IPS DF 6.9 (cell line): ENCODE results near the gene SLC1A4.
"Not testable (repeated sequence)": the region's sequence is repeated elsewhere in the genome, so short reads cannot be mapped to it uniquely, and the experiment has no call there.

Source experiments
- DNase-seq: peaks from one replicate; pipeline ENCODE4 v3.0.0-alpha.2; 2013; ENCODE audit warnings: low read depth, low spot score
- H3K27ac ChIP-seq: one replicate; pipeline ENCODE4 v1.5.1; 2013; ENCODE audit warnings: low read length, control low read depth
- H3K27me3 ChIP-seq: 2 replicates; pipeline ENCODE4 v1.6.1; 2013; ENCODE audit warnings: mild to moderate bottlenecking, low read length; ENCODE audit not compliant: control insufficient read depth, insufficient read depth
- H3K36me3 ChIP-seq: 2 replicates; pipeline ENCODE4 v1.6.1; 2013; ENCODE audit warnings: low read length; ENCODE audit not compliant: control insufficient read depth, insufficient read depth
- H3K4me1 ChIP-seq: 2 replicates; pipeline ENCODE4 v1.6.1; 2013; ENCODE audit warnings: low read length; ENCODE audit not compliant: control insufficient read depth, insufficient read depth
- H3K4me3 ChIP-seq: 2 replicates; pipeline ENCODE4 v1.5.1; 2013; ENCODE audit warnings: mild to moderate bottlenecking, low read length
- H3K9me3 ChIP-seq: 2 replicates; pipeline ENCODE4 v1.6.1; 2013; ENCODE audit warnings: low read length, inconsistent platforms; ENCODE audit not compliant: control insufficient read depth, insufficient read depth
- WGBS: extraction: QIAGEN DNeasy Blood & Tissue Kit; methylation state at CpG from one replicate; pipeline ENCODE4 v1.1.7; 2013; ENCODE audit warnings: mixed read lengths, missing lambda C conversion rate; ENCODE audit not compliant: insufficient read length, insufficient coverage; 5-methylcytosine and 5-hydroxymethylcytosine counted together

SLC1A4 gene

DNA sequence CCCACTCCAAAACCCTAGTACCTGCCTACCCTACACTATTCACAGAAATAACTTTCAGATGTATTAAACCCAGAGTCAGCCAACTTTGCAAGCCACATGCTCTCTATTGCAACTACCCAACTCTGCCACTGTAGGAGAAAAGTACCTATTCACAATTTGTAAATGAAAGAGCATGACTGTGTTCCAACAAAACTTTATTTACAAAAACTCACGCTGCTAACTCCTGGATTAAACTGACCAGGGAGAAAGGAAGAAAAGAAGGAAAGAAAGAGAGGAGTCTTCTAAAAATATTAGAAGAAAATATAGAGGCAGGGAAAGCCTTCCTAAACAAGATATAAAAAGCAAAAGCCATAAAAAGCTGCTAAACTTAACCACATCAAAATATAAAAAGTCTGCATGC is 24.6 kb downstream of the SLC1A4 start:
- H3K4me1 ChIP-seq: no peaks in the 10 kb centered on the region
- H3K27me3 ChIP-seq: no peaks in the 10 kb centered on the region
- no peak overlapping the region for H3K4me3 ChIP-seq
- H3K36me3 ChIP-seq: no peaks in the 10 kb centered on the region
- WGBS: no CpG with 5 or more reads among the region's 1 CpG
- no peaks in the 10 kb centered on the region for H3K9me3 ChIP-seq
- DNase-seq: no peak
- no peak overlapping the region for H3K27ac ChIP-seq

- Histone ChIP-seq H3K4me1 (no peaks in the 10 kb centered on the region), H3K4me3 (no peak overlapping the region), H3K27ac (no peak overlapping the region), H3K36me3 (no peaks in the 10 kb centered on the region), H3K9me3 (no peaks in the 10 kb centered on the region), H3K27me3 (no peaks in the 10 kb centered on the region)
- WGBS: no CpG with 5 or more reads among the region's 5 CpGs
- no peak for DNase-seq
These were observed 26.5 kb downstream of the SLC1A4 start for GRCh38 chr2:65015731-65016130.

- H3K4me1 ChIP-seq: no peaks in the 10 kb centered on the region
- no peaks in the 10 kb centered on the region for H3K9me3 ChIP-seq
- no peak for DNase-seq
- H3K4me3 ChIP-seq: no peak overlapping the region
- no peaks in the 10 kb centered on the region for H3K27me3 ChIP-seq
- no peak overlapping the region for H3K27ac ChIP-seq
- WGBS: no CpG with 5 or more reads among the region's 6 CpGs
- no peaks in the 10 kb centered on the region for H3K36me3 ChIP-seq
These were observed 27.6 kb downstream of the SLC1A4 start for GRCh38 chr2:65016789-65017188.

DNA sequence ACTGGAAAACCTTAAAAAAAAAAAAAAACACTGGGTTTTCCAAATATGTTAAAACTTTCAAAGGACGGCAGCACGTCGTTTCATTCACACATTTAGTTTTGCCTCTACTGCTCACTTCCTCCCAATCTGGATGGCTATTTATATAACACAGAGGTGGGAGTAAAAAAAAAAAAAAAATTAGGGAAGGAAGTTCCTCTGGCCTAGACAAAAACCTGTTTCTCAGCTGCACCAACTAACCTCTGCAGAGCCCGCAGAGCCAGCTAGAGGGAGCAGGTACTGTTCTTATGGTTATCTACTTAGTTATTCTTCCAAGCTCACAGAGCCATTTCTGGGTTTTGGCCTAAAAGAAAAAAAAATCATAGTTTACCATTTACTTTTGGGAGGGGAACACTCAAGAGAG is 28.1 kb downstream of the SLC1A4 start:
- Histone ChIP-seq H3K4me1 (no peaks in the 10 kb centered on the region), H3K27me3 (no peaks in the 10 kb centered on the region), H3K9me3 (no peaks in the 10 kb centered on the region), H3K27ac (no peak overlapping the region), H3K4me3 (no peak overlapping the region), H3K36me3 (no peaks in the 10 kb centered on the region)
- no peak for DNase-seq
- no CpG with 5 or more reads among the region's 4 CpGs for WGBS

DNA sequence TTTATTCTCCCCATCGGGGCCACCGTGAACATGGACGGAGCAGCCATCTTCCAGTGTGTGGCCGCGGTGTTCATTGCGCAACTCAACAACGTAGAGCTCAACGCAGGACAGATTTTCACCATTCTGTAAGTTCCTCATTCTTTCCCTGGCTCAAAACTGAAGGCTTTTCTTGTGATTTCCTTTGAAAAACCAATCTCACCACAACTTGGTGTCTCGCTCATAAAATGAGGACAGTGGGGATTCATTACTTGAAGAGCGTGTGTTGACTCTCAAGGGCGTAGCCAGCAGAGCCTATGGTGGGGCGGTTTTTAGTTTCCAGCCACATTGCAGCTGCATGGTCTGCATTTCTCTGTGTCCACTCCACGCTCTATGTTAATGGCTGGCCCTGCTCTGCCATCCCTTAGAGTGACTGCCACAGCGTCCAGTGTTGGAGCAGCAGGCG is 29.0 kb downstream of the SLC1A4 start:
- H3K27me3 ChIP-seq: no peaks in the 10 kb centered on the region
- no peaks in the 10 kb centered on the region for H3K36me3 ChIP-seq
- no peak for DNase-seq
- no peak overlapping the region for H3K27ac ChIP-seq
- no CpG with 5 or more reads among the region's 15 CpGs for WGBS
- no peaks in the 10 kb centered on the region for H3K4me1 ChIP-seq
- no peak overlapping the region for H3K4me3 ChIP-seq
- no peaks in the 10 kb centered on the region for H3K9me3 ChIP-seq

DNA sequence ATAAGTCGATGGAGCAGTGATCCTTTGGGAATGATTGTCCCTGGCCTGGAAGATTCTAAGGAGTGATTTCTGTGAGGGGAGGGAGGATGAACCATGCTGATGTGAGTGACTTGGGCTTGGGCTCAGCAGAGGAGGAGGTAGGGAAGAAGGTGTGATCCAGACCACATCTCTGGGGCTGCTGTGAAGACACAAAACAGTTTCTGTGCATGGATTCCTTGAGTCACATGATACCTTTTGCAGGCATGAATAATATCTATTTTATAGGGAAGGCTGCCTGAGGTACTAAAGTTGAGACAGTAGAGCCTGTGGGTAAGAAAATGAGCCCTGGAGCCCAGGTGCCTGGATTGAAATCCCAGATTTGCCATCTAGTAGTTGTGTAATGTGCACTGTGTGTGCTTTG is 29.8 kb downstream of the SLC1A4 start:
- Histone ChIP-seq H3K4me3 (no peak overlapping the region), H3K27ac (no peak overlapping the region), H3K36me3 (no peaks in the 10 kb centered on the region), H3K27me3 (no peaks in the 10 kb centered on the region), H3K9me3 (no peaks in the 10 kb centered on the region), H3K4me1 (no peaks in the 10 kb centered on the region)
- no peak for DNase-seq
- no CpG with 5 or more reads among the region's 1 CpG for WGBS

GRCh38 chr2:65019675-65020195 is 30.5 kb downstream of the SLC1A4 start:
- Histone ChIP-seq H3K27ac (no peak overlapping the region), H3K9me3 (no peaks in the 10 kb centered on the region), H3K27me3 (no peaks in the 10 kb centered on the region), H3K36me3 (no peaks in the 10 kb centered on the region), H3K4me1 (no peaks in the 10 kb centered on the region), H3K4me3 (no peak overlapping the region)
- WGBS: no CpG with 5 or more reads among the region's 8 CpGs
- no peak for DNase-seq

DNA sequence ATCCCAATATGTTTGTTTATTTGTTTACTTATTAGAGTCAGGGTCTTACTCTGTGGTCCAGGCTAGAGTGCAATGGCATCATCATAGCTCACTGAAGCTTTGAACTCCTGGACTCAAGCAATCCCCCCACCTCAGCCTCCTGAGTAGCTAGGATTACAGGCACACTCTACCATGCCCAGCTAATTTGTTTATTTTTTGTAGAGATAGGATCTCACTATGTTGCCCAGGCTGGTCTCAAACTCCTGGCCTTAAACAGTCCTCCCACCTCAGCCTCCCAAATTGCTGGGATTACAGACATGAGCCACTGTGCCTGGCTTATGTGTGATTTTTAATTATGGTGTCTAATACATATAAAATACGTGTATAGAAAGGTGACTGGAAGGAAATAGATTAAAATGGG is 31.1 kb downstream of the SLC1A4 start:
- not testable (repeated sequence) for H3K27ac ChIP-seq, H3K9me3 ChIP-seq, H3K36me3 ChIP-seq, H3K4me3 ChIP-seq, DNase-seq, H3K4me1 ChIP-seq, H3K27me3 ChIP-seq
- WGBS: no CpG with 5 or more reads among the region's 1 CpG

DNA sequence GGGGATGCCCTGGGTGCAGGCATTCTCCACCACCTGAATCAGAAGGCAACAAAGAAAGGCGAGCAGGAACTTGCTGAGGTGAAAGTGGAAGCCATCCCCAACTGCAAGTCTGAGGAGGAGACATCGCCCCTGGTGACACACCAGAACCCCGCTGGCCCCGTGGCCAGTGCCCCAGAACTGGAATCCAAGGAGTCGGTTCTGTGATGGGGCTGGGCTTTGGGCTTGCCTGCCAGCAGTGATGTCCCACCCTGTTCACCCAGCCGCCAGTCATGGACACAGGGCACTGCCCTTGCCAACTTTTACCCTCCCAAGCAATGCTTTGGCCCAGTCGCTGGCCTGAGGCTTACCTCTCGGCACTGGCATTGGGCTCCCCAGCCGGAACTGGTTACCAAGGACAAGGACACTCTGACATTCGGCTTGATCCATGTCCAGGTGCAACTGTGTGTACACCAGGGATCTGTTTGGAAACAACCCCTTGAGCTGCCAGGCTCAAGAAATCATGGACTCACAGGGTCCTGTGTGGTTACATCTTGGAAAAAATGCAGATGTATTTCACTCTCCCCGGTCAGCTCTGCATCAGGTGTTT is 31.8 kb downstream of the SLC1A4 start:
- Histone ChIP-seq H3K27me3 (no peaks in the 10 kb centered on the region), H3K36me3 (no peaks in the 10 kb centered on the region), H3K4me3 (no peak overlapping the region), H3K27ac (no peak overlapping the region), H3K9me3 (no peaks in the 10 kb centered on the region), H3K4me1 (no peaks in the 10 kb centered on the region)
- no peak for DNase-seq
- WGBS: no CpG with 5 or more reads among the region's 11 CpGs

DNA sequence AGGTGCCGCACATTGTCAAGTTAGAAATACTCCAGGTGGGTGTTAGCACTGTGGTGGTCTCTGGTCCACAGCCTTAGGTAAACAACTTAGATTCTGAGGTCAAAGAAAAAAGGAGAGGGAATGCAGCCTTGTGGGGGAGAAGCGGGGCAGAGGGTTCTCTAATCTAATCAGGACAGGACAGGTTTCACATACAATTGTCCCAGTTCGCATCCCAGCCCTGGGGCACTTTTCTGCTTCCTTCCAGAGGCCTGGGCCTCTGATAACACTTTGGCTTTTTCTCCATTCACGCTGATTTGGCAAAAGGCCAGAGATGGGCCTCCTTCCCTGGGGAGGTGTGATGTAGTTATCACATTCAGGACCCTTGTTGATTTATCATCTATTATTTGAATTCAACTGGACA is 32.5 kb downstream of the SLC1A4 start:
- DNase-seq: no peak
- no CpG with 5 or more reads among the region's 4 CpGs for WGBS
- no peaks in the 10 kb centered on the region for H3K4me1 ChIP-seq
- H3K27ac ChIP-seq: no peak overlapping the region
- no peaks in the 10 kb centered on the region for H3K9me3 ChIP-seq
- H3K4me3 ChIP-seq: no peak overlapping the region
- no peaks in the 10 kb centered on the region for H3K36me3 ChIP-seq
- no peaks in the 10 kb centered on the region for H3K27me3 ChIP-seq

DNA sequence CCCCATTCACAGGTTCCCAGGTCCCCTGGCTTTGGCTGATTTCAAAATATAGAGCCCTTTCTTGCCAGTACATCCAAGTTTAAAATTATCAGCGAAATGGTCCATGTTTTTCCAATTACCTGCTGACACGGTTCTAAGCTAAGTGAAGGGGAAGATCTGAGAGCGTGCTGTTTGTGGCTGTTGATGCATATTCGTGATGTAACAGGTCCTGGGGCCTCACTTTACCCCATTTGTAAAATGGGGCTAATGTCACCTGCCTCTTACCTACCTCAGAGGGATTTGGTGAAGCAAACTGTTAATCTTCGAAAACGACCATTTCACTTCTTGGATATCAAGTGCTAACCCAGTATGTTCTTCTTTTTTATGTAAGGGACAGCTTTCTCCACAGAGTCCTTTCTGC is 33.0 kb downstream of the SLC1A4 start:
- H3K27me3 ChIP-seq: no peaks in the 10 kb centered on the region
- no peak overlapping the region for H3K27ac ChIP-seq
- H3K9me3 ChIP-seq: no peaks in the 10 kb centered on the region
- no peaks in the 10 kb centered on the region for H3K4me1 ChIP-seq
- no CpG with 5 or more reads among the region's 6 CpGs for WGBS
- no peaks in the 10 kb centered on the region for H3K36me3 ChIP-seq
- no peak for DNase-seq
- no peak overlapping the region for H3K4me3 ChIP-seq
